Measurements from ENCODE around the gene ITGB5. TPM values are rescaled to one million over a fixed set of nuclear protein-coding genes. Genes with fewer than 3 reads are reported as not detected.

Gene ITGB5
- total RNA-seq, 1 experiment from 2014 or later = 146 TPM

DNA sequence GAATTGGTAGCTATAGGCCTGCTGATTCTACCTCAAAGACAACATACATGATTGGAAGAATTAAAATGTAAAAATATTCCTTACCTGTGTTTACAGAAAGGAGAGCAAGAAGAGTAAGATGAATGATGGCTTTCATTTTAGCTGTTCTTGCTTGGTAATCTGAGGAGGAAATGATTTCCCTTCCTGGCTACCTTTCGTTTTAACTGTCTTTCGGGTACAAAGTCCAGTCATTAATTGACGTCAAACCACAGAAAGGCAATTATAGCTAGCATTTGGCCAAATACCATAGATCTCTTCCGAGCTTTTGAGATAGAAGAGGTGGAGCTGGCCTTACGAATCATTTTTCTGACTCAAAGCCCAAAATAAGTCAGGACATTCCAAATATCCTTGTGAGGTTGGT lies 47.4 kb upstream of the ITGB5 start, which contains the start of gene MUC13:
Gene MUC13, minus strand, starts transcription at position 175 of the 400 bp plus-strand sequence. Its CDS starts 39 bp downstream, at position 136.
- H3K9ac ChIP-seq (ENCODE audit: extremely low read depth, insufficient read length, low read length) = no peak within 1 kb of the TSS
- no peak within 1 kb of the TSS for H3K4me3 Mint-ChIP-seq
- no peaks in the 10 kb centered on the region; a peak in 1 of 7 replicates for H3K36me3 Mint-ChIP-seq (ENCODE audit: insufficient read depth in 1 of 3, low read depth in 3 of 3)
- no peak within 1 kb of the TSS for H3T11ph ChIP-seq (ENCODE audit: low read length)
- no peak for TF ChIP-seq CTCF (conservative IDR thresholded peaks at IDR 0.05)
- no peak within 1 kb of the TSS for H2AK5ac ChIP-seq (ENCODE audit: insufficient read length, low read length)
- no peak within 1 kb of the TSS for H3K23ac ChIP-seq (ENCODE audit: insufficient read length, low read depth, low read length)
- no peak within 1 kb of the TSS for H2AFZ ChIP-seq (ENCODE audit: low read length)
- no peaks in the 10 kb centered on the region for H3K27me3 ChIP-seq (ENCODE audit: insufficient read depth, low read length)
- DNase-seq = no peak
- H2BK12ac ChIP-seq (ENCODE audit: insufficient read length, low read depth, low read length) = no peak within 1 kb of the TSS
- H3K4ac ChIP-seq (ENCODE audit: low read depth, low read length) = no peak within 1 kb of the TSS
- no peaks in the 10 kb centered on the region for H3K79me2 ChIP-seq (ENCODE audit: insufficient read depth, low read length)
- H3K14ac ChIP-seq (ENCODE audit: insufficient read depth, low read length) = no peak within 1 kb of the TSS
- WGBS (ENCODE audit: extremely low coverage, insufficient read length, low lambda C conversion rate) = no CpG with 5 or more reads among the region's 5 CpGs
- no peak within 1 kb of the TSS for H2BK120ac ChIP-seq (ENCODE audit: low read depth, low read length, poor library complexity, severe bottlenecking)
- no peaks in the 10 kb centered on the region for H3K4me1 Mint-ChIP-seq
- no peak within 1 kb of the TSS for H4K8ac ChIP-seq (replicated peaks; ENCODE audit: insufficient read length, low read depth, low read length)
- H3K23me2 ChIP-seq (ENCODE audit: insufficient read length, low read depth, low read length, poor library complexity, severe bottlenecking) = no peaks in the 10 kb centered on the region
- no peaks in the 10 kb centered on the region for H3K79me1 ChIP-seq (ENCODE audit: insufficient read depth, low read depth, low read length, poor library complexity, severe bottlenecking)
- H3K56ac ChIP-seq (ENCODE audit: insufficient read length, low read depth, low read length) = no peak within 1 kb of the TSS
- H4K20me1 ChIP-seq (ENCODE audit: control insufficient read depth, insufficient read depth, insufficient read length) = no peaks in the 10 kb centered on the region
- no peaks in the 10 kb centered on the region for H3K4me1 ChIP-seq (ENCODE audit: insufficient read depth, low read length)
- H3K27me3 Mint-ChIP-seq (ENCODE audit: low read depth) = peaks cover 6% of the 10 kb centered on the region
- no peak within 1 kb of the TSS for H4K91ac ChIP-seq (ENCODE audit: insufficient read length, low read depth, low read length)
- H3K18ac ChIP-seq (ENCODE audit: insufficient read length, low read depth, low read length) = no peak within 1 kb of the TSS
- no peaks in the 10 kb centered on the region for H3K9me3 ChIP-seq (ENCODE audit: control insufficient read depth, low read depth, low read length)
- H4K5ac ChIP-seq (ENCODE audit: insufficient read length, low read depth, low read length) = no peak within 1 kb of the TSS
- H2BK20ac ChIP-seq (ENCODE audit: low read depth, low read length, poor library complexity, severe bottlenecking) = no peak within 1 kb of the TSS
- no peak within 1 kb of the TSS for H3K27ac ChIP-seq (ENCODE audit: insufficient read length, low read depth, low read length)
- no peak within 1 kb of the TSS for H2BK15ac ChIP-seq (ENCODE audit: low read depth, low read length)
- no peak within 1 kb of the TSS for H2BK5ac ChIP-seq (ENCODE audit: insufficient read length, low read length)
- no peak within 1 kb of the TSS for H3K4me2 ChIP-seq (ENCODE audit: insufficient read depth, insufficient read length, low read length)
- H3K27ac Mint-ChIP-seq = no peak within 1 kb of the TSS; a peak in 1 of 7 replicates
- 0 out of 5 replicates have a peak, but pooled peaks cover 0 to 2% of the 10 kb centered on the region in 2 experiments for H3K9me3 Mint-ChIP-seq
